GM19193 (cell line): ENCODE results near the gene GRHPR.

ENCODE experiments used
- POLR2A ChIP-seq: IDR thresholded peaks from 4 replicates; pipeline ENCODE4 v1.6.1; 2011; ENCODE audit not compliant: insufficient read depth, insufficient read length; ENCODE audit errors: extremely low read depth

Gene GRHPR

DNA sequence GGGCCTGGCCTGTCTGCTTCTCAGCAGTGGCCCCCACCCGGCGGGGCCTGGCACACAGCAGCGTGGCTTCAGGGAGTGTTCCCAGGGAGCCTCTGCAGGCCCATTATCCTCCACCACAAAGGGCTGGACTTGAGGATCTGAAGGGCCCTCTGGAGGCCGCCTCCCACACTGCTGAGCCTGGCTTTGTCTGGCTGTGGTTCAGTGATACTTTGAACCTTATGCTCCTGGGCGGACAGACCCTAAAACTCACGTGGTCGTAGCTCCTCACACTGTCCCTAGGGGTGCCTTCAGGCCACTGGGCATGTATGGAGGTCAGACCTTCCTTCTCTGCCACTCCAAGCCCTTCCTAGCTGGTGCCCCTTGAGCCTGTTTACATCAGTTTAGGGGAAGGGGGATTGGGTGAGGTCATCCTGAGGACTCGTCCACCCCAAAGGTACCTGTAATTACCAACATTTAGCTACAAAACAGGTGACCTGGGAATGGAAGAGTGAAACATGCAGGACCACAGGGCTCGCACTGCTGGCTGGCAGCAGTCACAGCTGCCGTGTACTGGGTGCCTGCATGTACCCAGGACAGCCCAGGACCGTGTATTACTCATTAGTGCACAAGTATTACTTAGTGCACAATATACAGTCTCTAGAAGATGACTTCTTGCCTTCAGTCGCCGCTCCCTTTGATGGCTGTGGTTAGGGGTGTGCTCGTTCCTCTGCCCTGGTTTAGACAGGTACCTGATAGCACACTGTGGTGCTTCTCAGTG is 8.5 kb downstream of the GRHPR start:
- TF ChIP-seq POLR2A, result no peak

- TF ChIP-seq POLR2A, result no peak
These were observed 9.5 kb downstream of the GRHPR start for GRCh38 chr9:37432020-37432419.

GRCh38 chr9:37433867-37434371 is 11.4 kb downstream of the GRHPR start:
- no peak for TF ChIP-seq POLR2A

DNA sequence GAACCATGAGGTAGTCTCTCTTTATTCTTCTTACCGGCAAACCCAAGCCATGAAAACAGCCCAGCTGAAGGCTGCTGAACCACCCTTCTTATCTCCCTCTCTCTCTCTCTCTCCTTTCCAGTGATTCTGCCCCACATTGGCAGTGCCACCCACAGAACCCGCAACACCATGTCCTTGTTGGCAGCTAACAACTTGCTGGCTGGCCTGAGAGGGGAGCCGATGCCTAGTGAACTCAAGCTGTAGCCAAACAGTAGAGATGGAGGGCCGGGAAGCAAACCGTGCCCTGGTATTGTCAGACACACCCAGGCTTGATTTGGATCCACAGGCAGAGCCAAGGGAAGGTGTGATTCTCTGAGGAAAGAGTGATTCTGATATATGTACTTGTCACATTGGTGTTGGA is 14.0 kb downstream of the GRHPR start:
- TF ChIP-seq POLR2A, result no peak

GRCh38 chr9:37437010-37437409 is 14.5 kb downstream of the GRHPR start:
- no peak for TF ChIP-seq POLR2A

- TF ChIP-seq POLR2A, result no peak
These were observed 15.1 kb downstream of the GRHPR start for GRCh38 chr9:37437621-37438020.

DNA sequence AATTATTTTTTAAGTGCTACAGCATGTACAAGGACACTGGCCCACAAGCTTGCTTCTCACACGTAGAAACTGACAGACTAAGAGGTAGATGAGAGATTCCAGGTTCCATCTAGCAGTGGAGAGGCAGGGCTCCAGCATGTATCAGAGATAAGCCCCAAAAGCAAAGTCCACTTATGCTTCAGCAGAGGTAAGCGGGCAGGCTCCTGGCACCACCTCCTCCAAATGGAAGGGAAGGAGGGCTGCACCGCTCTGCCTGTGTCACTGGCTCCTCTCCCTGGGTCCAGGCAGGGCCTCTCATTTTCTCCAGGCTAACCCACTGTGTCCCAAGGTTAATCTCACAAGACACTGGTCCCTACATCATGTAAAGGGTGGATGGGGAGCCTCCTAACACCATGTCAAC is 15.9 kb downstream of the GRHPR start:
- TF ChIP-seq POLR2A, result peak; percentile 19

GRCh38 chr9:37441776-37442370 is 19.4 kb downstream of the GRHPR start:
- no peak for TF ChIP-seq POLR2A

GRCh38 chr9:37442556-37442955 is 20.1 kb downstream of the GRHPR start:
- TF ChIP-seq POLR2A, result no peak

DNA sequence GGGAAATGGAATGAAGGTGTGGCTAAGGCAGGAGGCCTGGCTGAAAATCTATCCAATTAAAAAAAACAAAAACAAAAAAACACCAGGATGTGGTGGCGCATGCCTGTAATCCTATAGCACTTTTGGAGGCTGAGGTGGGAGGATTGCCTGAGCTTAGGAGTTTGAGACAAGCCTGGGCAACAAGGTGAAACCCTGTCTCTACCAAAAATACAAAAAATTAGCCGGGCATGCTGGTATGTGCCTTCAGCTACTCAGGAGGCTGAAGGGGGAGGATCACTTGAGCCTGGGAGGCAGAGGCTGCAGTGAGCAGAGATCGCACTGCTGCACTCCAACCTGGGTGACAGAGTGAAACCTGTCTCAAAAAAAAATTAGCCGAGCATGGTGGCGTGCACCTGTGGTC is 21.1 kb downstream of the GRHPR start:
- TF ChIP-seq POLR2A, result no peak

- TF ChIP-seq POLR2A, result no peak
These were observed 22.4 kb downstream of the GRHPR start for GRCh38 chr9:37444890-37445289.

DNA sequence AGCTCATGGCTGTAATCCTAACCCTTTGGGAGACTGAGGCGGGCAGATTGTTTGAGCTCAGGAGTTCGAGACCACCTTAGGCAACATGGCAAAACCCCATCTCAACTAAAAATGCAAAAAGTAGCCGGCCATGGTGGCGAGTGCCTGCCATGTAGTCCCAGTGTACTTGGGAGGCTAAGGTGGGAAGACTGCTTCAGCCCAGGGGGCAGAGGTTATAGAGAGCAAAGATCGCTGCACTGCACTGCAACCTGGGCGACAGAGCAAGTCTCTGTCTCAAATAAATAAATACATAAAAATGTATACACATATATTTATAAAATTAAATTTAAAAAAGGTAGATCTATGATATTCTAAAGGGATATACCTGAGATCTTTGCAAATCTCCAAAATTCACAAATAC is 23.3 kb downstream of the GRHPR start:
- TF ChIP-seq POLR2A, result no peak

DNA sequence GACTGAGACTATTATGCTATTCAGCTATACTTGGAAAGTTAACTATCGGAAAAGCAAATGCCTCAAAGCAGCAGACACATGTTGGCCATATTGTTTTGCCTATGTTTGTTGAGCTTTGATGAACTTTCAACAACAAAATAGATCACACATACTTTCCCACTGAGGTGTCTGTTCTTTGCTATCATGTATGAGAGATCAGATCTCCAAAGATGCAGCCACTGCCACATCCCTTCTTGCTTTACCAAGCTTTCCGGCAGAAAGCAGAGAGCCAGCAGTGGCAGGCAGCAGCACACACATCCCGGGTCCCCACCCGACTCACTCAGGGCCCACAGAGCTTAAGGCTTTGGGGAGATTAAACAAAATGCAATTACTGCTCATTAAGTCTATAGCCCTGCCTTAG is 23.9 kb downstream of the GRHPR start:
- TF ChIP-seq POLR2A, result no peak

- TF ChIP-seq POLR2A, result no peak
These were observed 24.6 kb downstream of the GRHPR start for GRCh38 chr9:37447111-37447510.

DNA sequence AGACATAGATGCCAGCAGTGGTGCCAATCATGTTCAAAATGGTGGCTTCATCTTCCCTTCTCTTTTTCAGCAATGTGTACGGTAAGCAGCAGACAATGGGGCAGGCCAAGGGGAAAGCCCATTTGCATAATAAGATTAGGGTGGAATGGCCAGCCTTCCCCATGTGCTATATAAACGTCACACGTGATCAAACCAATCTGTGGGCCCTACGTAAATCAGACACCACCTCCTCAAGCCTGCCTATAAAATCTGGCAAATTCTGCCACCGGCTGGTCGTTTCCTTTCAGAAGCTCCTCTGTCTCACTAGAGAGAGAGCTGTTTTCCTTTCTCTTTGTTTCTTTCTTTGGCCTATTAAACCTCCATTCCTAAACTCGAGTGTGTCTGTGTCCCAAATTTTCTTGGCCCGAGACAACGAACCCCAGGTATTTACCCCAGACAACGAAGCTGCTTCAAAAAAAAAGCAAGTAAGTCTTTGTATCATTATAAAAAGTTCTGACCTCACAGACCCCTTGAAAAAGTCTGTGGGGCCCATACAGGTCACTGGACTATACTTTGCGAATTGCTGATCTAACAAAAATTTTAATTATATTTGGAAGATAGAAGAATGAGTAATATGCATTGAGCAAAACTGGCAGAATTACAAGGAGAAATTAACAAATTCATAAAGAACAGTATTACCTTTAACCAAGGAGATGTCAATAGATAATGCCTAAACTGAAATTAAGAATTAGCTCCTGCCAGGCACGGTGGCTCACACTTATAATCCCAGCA is 27.6 kb downstream of the GRHPR start:
- no peak for TF ChIP-seq POLR2A

- no peak for TF ChIP-seq POLR2A
These were observed 29.1 kb downstream of the GRHPR start for GRCh38 chr9:37451628-37452027.

- no peak for TF ChIP-seq POLR2A
These were observed 30.1 kb downstream of the GRHPR start for GRCh38 chr9:37452611-37453010.

GRCh38 chr9:37453827-37454226 is 31.3 kb downstream of the GRHPR start:
- no peak for TF ChIP-seq POLR2A
